Epithelial cell of proximal tubule (primary cell): ENCODE measurements around the gene SOX8. TPM values are rescaled to one million over a fixed set of nuclear protein-coding genes. Genes with fewer than 3 reads are reported as not detected.

Experiments
- DNase-seq: peaks from one replicate; pipeline ENCODE4 v3.0.0-alpha.2; 2011; ENCODE audit warnings: low read depth
- H3K4me3 ChIP-seq: 2 replicates; pipeline ENCODE4 v1.5.1; 2011; ENCODE audit warnings: low read depth, mild to moderate bottlenecking, low read length
- total RNA-seq: library from RNA; depleted of rRNA; stranded (reverse); fragments of >200 nt; gene quantifications from 2 replicates; pipeline ENCODE4 v1.2.3, GENCODE V29; 2015
- TF ChIP-seq, protein P1 (sequence below): conservative IDR thresholded peaks from 2 replicates; pipeline ENCODE4 v1.5.1; 2012; ENCODE audit warnings: low read depth, mild to moderate bottlenecking, low read length

Gene SOX8
- total RNA-seq, 1 donor from 2014 or later = not detected

DNA sequence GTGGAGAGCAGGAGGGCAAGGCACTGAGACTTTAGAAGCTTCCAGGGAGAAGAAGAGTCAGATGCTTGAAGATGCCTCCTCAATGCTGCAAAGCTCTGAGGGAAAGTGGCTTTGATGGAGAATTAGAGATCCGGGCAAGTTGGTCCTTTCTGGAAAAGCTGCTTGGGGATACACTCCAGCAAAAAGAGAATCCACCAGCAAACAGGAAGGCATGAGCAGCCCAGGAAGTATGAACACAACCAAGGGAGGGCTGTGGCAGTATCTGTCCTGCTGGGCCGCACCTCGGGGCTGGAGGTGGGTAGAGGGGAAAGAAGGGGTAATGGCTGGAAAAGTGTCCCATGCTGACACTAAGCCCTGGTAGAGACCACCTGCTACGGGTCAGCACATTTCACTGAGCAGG is 16.1 kb upstream of the SOX8 start:
- no peak overlapping the region for H3K4me3 ChIP-seq
- TF ChIP-seq, protein P1, sequence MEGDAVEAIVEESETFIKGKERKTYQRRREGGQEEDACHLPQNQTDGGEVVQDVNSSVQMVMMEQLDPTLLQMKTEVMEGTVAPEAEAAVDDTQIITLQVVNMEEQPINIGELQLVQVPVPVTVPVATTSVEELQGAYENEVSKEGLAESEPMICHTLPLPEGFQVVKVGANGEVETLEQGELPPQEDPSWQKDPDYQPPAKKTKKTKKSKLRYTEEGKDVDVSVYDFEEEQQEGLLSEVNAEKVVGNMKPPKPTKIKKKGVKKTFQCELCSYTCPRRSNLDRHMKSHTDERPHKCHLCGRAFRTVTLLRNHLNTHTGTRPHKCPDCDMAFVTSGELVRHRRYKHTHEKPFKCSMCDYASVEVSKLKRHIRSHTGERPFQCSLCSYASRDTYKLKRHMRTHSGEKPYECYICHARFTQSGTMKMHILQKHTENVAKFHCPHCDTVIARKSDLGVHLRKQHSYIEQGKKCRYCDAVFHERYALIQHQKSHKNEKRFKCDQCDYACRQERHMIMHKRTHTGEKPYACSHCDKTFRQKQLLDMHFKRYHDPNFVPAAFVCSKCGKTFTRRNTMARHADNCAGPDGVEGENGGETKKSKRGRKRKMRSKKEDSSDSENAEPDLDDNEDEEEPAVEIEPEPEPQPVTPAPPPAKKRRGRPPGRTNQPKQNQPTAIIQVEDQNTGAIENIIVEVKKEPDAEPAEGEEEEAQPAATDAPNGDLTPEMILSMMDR = no peak
- DNase-seq = no peak

DNA sequence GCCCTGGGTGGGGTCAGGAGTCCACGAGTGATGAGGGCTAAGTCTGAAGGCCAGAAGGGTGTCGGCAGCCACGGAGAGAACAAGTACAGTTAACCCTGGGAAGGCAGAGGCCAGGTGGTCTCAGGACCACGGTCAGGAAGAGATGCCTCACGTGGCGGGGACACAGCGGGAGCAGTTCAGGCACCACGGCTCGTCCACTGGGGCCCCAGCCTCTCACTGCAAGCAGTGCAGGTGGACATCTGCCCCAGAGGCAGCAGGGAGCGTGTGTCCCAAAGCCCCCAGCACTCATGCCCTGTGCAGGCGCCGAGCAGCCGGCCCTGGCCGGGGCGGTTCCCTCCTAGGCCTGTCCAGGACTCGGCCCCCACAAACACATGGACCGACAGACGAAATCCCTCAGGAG is 15.5 kb upstream of the SOX8 start:
- TF ChIP-seq, protein P1 = no peak
- DNase-seq = no peak
- no peak overlapping the region for H3K4me3 ChIP-seq

DNA sequence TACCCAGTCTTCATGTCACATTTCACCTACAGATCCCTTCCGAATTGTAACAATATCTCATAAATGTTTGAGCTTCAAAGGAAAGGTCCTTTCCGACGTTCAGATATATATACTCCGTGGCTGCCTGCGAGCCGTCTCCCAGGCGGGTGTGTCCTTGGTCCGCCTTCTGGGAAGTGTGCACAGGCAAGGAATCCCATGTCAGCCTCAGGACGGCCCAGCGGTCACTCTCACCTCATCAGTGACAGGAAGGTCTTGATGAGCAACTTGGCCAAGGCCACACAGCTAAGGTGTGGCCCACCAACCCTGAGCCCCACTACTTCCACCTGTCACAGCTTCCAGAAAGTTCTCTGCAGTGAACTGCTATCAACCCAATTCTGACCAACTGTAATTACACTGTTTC is 15.1 kb upstream of the SOX8 start:
- DNase-seq = no peak
- no peak overlapping the region for H3K4me3 ChIP-seq
- TF ChIP-seq, protein P1 = no peak

DNA sequence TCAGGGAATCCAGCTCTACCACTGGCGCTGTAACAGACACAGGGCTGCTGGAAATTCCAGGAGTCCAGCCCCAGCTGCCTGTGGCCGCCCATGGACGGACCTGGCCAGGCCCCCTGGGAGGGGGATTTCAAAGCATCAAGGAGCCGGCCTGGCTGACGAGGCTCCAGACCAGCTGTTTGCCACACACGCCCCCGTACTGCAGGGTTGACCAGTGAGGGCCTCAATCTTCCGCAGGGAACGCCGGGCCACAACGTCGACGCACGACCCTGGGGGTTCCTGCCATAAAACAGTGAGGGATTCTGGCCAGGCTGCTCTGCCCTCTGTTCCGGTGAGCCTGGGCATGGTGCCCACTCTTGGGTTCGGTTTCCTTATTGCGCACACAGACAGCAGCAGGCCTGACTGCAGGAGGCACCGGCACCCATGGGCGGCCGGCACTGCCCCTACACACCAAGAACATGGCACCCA is 14.5 kb upstream of the SOX8 start:
- no peak for DNase-seq

DNA sequence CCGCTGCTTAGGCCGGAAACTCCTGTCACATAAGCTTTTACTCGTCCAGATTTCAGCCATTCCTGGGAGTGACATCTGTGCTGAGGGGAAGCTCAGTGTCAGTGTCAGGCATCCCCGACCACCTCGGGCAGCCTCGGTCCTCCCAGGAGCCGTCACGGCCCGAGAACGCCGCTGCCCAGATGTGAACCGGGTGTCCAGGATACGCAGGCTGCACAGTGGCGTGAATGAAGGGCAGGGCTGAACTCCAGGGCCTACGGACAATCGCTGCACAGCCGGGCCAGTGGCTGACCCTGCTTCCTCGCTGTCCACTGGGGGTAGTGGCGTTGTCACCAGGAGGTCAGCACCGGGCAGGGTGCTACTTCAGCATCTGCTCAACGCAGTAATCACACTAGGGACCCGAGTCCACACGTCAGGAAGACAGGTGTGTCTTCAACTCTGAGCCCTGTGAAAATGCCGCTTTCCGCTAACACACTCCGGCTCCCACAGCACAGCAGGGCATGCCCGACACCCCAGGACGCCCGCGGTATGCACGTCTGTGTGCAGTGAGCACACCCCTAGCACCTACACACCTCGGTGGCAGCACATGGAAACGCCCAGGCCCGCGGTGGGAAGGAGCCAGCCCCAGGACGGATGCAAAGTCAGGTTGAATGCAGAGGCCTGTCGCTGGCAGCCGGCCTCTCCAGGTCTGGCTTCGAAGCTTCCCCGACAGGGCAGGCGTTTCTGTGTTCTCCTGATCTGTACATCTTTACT is 13.8 kb upstream of the SOX8 start:
- no peak overlapping the region for H3K4me3 ChIP-seq
- no peak for DNase-seq
- TF ChIP-seq, protein P1 = no peak

More for the DNA sequence above, 14.5 kb upstream of the SOX8 start:
- no peak overlapping the region for H3K4me3 ChIP-seq
- TF ChIP-seq, protein P1 = no peak

DNA sequence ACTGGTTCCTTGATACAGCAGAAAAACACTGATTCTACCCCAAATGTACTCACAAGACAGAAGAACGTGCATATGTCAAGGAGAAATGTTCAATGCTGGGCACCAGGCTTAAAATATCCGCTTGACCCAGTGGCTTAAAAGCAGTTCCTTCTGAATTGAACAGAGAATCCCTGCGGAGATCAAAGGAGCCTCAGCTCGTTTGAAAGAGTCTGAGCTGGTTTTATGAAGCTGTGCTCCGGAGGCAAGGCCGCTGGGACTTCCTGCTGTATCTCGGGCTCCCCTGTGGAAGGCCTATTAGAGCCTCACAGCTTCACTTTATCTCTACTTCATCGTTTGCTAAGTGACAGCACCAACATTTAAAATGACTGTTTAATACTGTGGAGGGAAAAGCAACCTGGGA is 12.9 kb upstream of the SOX8 start:
- TF ChIP-seq, protein P1 = no peak
- H3K4me3 ChIP-seq = no peak overlapping the region
- DNase-seq = no peak
